HG03439 (cell line): ENCODE measurements around the gene SNX24.
"Not testable (repeated sequence)": the region's sequence is repeated elsewhere in the genome, so short reads cannot be mapped to it uniquely, and the experiment has no call there.

ENCODE experiments used
- ATAC-seq: cut with Tn5 transposase; IDR thresholded peaks from one replicate; pipeline ENCODE4 v1.9.1; 2021; ENCODE audit warnings: mild to moderate bottlenecking, moderate library complexity; ENCODE audit not compliant: unreplicated experiment

Gene SNX24

GRCh38 chr5:122957457-122957856 is 112.0 kb downstream of the SNX24 start:
- no peak for ATAC-seq

- ATAC-seq: no peak
These were observed 114.5 kb downstream of the SNX24 start for GRCh38 chr5:122959740-122960445.

- no peak for ATAC-seq
These were observed 117.9 kb downstream of the SNX24 start for GRCh38 chr5:122963305-122963704.

GRCh38 chr5:122965111-122965510 is 119.7 kb downstream of the SNX24 start:
- ATAC-seq: no peak

- no peak for ATAC-seq
These were observed 121.7 kb downstream of the SNX24 start for GRCh38 chr5:122967085-122967484.

- ATAC-seq: no peak
These were observed 122.2 kb downstream of the SNX24 start for GRCh38 chr5:122967625-122968024.

- ATAC-seq: not testable (repeated sequence)
These were observed 122.6 kb downstream of the SNX24 start for GRCh38 chr5:122968056-122968455.

GRCh38 chr5:122971333-122971732 is 125.9 kb downstream of the SNX24 start:
- ATAC-seq: no peak

- ATAC-seq: no peak
These were observed 127.5 kb downstream of the SNX24 start for GRCh38 chr5:122972877-122973276.

- not testable (repeated sequence) for ATAC-seq
These were observed 128.3 kb downstream of the SNX24 start for GRCh38 chr5:122973759-122974158.

- not testable (repeated sequence) for ATAC-seq
These were observed 128.8 kb downstream of the SNX24 start for GRCh38 chr5:122974251-122974650.

GRCh38 chr5:122977319-122977718 is 131.9 kb downstream of the SNX24 start:
- ATAC-seq: no peak

GRCh38 chr5:122978068-122978467 is 132.7 kb downstream of the SNX24 start:
- no peak for ATAC-seq

GRCh38 chr5:122978644-122979297 is 133.4 kb downstream of the SNX24 start:
- ATAC-seq: no peak

- no peak for ATAC-seq
These were observed 136.4 kb downstream of the SNX24 start for GRCh38 chr5:122981846-122982245.

GRCh38 chr5:122982376-122982775 is 137.0 kb downstream of the SNX24 start:
- ATAC-seq: no peak

- ATAC-seq: no peak
These were observed 139.0 kb downstream of the SNX24 start for GRCh38 chr5:122984425-122984824.

GRCh38 chr5:122985006-122985700 is 139.7 kb downstream of the SNX24 start:
- ATAC-seq: no peak

GRCh38 chr5:122985954-122986721 is 140.7 kb downstream of the SNX24 start:
- peak; percentile 83 for ATAC-seq

GRCh38 chr5:122996091-122996490 is 150.7 kb downstream of the SNX24 start:
- no peak for ATAC-seq

- ATAC-seq: no peak
These were observed 151.9 kb downstream of the SNX24 start for GRCh38 chr5:122997294-122997693.
